ENCODE measurements around the gene KNG1.
"Not testable (repeated sequence)": the region's sequence is repeated elsewhere in the genome, so short reads cannot be mapped to it uniquely, and the experiment has no call there.

Gene KNG1

DNA sequence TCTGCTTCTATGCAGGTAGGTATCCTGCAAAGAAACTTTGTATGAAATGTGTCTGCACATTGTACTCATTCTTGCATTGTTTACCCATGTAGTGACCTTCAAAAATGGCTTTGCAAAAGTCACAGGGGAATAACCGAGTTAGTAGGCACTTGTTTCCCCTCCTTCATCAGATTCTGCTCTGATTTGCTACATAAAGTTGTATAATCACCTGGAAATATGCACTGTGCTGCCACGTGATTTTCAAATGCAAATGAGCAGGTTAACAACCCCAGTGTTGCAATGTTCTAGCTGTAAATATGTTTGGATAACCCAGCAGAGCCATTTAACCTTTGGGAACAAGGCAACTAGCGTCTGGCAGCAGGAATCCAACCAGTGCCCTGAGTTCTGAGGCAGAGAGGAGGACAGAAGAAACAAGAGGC lies at the start of gene KNG1:
KNG1 (plus strand) TSS at position 321 of the 419 bp plus-strand sequence. CDS start 184 bp downstream, outside the sequence.
- DNase-seq, result no peak

DNA sequence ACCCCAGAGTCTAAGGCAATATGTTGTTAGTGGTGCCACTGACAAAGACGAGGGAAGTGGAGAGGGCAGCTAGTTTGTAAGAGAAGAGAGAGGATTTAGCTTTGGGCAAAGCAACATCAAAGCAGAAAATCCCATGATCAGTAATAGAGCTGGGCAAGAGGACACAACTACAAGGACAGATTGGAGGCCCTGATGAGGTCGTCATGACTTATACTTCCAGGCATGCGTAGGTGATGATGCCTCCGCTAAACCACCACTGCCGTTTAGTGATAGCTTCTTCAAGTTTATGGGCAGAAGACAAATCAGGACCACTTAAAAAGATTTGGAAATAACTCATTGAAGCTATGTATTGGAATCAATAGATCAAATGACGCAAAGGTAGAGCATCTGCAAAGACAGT lies 48.7 kb upstream of the KNG1 start:
- no peak for DNase-seq

DNA sequence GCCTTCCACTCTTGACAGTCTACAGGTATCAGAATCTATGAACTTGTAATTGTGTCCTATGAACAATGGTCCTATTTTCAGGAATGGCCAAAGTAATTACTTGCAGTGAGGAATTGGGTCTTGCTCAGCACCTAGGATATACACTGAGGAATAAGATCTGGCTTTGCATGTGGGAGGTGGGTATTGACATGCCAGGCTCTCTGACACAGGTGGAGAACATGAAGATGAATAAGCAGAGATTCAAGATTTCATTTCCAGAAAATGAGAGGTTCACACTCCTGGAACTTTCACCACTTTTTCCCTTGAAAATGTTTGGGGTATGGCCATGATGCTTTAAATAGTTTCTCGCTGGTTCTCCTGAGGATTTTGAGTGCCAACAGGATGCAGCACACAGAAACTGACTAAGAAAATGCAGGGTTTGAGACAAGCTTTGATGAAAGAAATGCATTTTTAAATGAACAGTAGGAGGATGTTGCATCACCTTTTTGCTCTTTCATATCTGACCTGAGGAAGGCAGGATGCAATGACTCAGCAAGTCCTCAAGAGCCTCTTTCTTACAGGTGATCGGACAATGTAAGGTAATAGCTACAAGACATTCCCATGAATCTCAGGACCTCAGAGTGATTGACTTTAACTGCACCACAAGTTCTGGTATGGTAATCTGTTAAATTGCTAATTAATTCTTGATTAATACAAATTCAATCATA lies 47.6 kb upstream of the KNG1 start:
- no peak for DNase-seq

DNA sequence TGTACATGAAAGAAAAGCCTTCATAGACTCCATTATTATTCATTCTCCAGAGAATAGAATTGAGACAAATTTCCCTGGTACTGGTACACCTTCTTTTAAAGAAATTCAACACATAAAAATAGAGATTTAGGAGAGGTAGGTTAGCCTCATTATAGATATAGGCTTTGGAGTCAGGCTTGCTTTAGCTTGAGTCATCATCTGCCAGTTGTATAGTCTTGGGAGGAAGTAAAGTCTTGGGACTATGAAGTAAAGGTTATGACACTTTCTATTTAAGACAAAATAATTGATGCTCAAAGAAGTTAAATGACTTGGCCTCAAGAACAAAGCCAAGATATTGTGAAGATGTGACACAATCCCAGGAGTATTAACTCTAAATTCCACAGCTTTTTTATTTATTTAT lies 47.0 kb upstream of the KNG1 start:
- no peak for DNase-seq

DNA sequence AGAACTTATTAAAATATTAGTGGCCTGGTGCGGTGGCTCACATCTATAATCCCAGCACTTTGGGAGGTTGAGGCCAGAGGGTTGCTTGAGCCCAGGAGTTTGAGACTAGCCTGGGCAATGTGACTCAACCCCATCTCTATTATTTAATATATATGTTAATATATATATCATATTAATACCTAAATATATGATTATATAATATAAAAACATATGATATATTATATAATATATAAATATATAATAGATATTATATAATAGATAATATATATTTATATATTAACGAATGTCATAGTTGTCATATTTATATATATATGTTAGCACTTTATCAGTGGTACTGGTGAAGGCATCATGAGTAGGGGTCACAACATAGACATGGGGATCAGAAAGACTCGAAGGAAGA lies 46.1 kb upstream of the KNG1 start:
- DNase-seq, result no peak

DNA sequence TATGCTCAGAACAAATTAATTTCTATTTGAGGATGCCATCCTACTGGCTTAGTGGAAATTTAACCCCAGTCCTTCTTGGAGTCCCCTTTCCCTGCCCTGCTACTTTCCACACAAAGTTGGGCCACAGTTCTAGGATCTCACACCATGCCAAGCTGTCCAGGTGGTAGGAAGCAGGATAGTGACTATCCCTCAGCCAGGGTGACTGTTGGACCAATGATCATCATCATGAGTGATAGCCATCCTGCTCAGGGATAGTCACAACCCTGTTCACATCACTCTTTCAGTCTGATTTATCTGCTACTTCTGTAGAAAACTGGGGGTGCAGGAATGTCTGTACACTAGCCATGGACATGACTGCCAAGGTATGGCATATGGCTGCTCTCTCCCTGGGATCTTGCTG lies 38.6 kb upstream of the KNG1 start:
- DNase-seq, result no peak

DNA sequence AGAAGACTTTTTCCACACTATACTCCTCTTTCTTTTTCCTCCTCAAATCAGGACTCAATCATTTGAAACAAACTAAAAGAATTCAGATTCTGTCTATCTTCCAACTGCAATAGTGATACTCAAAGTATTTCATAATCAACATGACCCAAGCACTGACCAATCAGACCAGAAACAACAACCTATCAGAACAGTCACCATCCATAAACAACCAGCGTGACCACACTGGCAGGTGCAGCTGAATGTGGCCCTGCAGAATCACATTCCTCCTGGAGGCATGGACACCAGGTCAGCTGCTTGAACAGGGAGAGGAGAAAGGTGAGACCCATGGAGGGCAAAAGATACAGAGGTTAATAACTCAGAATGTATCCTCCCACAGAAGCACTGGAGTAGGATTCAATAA lies 38.0 kb upstream of the KNG1 start:
- DNase-seq, result no peak

DNA sequence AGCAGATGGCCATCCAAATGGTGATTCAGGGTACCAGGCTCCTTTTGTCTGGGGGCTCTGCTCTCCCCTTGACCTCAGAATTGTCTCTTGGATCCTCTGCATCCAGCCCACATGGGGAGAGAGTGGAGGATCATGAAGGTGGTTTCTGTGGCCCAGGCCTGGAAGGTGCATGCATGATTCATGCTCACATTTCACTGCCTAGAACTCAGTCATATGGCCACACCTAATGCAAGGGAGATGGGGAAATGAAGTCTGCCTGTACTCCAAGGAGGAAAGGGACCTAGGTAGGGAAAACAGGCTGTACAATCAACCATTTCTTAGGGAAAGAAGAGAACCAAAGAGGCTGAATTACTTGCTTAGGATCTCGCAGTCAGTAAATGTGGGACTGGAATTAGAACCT lies 36.3 kb upstream of the KNG1 start:
- no peak for DNase-seq

DNA sequence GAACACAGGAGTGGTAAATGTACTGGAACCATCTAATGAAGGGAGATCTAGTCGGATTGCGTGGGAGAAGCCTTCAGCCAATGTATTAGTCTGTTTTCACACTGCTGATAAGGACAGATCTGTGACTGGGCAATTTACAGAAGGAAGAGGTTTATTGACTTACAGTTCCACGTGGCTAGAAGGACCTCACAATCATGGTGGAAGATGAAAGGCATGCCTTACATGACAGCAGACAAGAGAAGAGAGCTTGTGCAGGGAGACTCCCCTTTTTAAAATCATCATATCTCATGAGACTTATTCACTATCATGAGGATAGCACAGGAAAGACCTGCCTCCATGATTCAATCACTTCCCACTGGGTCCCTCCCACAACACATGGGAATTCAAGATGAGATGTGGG lies 34.3 kb upstream of the KNG1 start:
- DNase-seq, result no peak

DNA sequence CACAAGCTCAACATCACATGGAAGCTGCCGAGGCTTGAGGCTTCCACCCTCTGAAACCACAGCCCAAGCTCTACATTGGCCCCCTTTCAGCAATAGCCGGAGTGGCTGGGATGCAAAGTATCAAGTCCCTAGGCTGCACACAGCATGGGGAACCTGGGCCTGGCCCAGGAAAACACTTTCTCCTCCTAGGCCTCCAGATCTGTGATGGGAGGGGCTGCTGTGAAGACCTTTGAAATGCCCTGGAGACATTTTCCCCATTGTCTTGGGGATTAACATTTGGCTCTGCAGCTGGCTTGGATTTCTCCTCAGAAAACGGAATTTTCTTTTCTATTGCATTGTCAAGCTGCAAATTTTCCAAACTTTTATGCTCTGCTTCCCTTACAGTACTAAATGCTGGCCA lies 33.2 kb upstream of the KNG1 start:
- DNase-seq, result no peak

DNA sequence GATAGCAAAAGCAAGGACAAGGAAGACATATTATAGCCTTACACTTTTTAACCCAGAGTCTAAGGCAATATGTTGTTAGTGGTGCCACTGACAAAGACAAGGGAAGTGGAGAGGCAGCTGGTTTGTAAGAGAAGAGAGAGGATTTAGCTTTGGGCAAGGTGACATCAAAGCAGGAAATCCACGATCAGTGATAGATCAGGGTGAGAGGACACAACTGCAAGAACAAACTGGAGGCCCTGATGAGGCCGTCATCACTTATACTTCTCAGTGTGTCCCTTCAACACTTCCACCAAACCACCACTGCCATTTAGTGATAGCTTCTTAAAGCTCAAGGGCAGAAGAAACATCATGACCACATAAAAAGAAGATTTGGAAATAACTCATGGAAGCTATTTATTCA lies 30.7 kb upstream of the KNG1 start:
- not testable (repeated sequence) for DNase-seq

DNA sequence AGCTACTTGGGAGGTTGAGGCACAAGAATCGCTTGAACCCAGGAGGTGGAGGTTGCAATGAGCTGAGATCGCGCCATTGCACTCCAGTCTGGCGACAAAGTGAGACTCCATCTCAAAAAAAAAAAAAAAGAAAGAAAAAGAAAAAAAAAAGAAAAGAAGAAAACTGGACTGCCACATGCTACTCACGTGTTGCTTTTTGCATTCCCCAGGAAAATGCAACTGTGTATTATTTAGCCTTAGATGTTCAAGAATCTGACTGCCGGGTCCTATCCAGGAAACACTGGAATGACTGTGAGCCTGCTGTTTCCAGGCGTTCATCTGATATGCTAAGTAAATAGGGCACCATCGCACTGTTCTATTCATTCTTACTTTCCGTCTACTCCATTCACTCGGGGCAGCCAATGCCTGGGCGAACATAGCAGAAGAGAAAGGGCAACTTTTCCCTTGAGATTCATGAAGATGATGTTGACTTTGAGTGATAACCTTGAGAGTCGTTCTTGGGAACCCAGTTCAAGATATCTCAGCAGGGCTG lies 30.0 kb upstream of the KNG1 start:
- DNase-seq, result no peak

DNA sequence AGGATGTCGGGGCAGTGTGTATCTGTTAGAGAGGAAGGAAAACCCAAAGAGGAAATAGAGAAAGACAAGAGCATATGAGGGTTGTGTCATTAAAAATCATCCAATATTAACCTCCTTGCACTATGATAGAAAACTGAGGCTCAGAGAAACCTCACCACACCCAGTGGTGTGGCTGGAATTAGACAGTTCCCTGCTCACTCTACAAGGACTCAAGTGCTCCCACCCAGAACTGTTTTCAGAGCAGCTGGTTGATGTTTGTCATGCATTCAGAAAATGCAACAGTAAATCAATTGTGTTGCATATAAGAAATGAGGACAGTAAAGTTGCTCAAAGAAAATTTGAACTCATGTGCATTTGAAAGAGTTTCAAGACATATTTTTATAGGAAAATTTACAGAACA lies 26.9 kb upstream of the KNG1 start:
- not testable (repeated sequence) for DNase-seq

DNA sequence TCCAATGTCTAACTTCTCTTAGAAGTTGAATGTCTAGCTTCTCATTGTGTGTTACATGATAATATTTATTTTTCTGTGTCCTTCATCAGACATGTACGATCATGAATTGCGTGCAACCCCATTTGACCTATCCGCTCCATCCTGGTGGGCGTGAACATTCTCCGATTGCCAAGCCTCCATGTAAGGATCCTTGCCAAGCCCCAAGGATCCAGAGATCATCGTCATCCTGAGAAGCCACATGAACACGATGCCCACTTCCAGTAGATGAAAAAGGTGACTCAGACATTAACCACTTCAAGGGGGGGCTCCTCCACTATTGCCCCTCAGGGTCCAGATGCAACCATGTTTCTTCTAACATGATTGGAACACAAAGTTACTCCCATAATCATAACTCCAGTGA lies 25.5 kb upstream of the KNG1 start:
- no peak for DNase-seq

DNA sequence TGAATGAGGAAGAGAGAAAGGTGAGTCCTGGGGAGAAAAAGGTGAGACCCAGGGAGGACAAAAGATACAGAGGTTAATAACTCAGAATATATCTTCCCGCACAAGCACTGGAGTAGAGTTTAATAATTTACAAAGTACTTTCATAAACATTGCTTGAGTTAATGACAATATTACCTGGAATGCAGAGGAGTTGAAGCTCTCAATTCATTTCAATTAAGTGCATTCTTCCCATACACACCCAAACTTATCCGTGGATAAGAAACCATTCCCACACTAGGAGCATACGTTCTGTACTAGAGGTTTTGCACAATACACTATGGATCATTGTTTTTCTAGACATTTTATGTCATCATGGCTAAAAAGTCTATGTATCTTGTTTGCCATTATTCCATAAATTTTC lies 23.3 kb upstream of the KNG1 start:
- DNase-seq, result no peak

DNA sequence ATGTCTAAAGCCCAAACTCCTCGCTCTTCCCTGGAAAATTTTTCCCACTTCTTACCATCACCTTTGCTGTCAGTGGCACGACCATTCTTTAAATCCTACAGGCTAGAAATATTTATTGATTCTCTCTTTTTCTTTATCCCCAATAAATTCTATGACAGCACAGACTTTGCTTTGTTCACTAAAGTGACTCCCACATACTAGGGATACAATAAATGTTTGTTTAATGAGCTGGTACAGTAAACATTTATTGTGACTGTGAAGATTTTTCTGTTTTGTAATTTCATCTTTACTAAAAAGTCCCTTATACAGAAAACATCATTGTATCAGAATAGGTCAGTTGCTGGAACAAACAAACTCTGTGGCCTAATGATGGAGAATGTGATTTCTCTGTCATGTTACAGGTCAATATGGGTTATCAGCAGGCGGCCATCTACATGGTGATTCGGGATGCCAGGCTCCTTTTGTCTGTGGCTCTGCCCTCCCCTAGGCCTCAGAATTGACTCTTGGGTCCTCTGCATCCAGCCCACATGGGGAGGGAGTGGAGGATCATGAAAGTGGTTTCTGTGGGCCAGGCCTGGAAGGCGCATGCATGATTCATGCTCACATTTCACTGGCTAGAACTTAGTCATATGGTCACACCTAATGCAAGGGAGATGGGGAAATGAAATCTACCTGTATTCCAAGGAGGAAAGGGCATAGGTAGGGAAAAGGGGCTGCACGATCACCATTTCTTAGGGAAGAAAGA lies 22.7 kb upstream of the KNG1 start:
- DNase-seq, result no peak

DNA sequence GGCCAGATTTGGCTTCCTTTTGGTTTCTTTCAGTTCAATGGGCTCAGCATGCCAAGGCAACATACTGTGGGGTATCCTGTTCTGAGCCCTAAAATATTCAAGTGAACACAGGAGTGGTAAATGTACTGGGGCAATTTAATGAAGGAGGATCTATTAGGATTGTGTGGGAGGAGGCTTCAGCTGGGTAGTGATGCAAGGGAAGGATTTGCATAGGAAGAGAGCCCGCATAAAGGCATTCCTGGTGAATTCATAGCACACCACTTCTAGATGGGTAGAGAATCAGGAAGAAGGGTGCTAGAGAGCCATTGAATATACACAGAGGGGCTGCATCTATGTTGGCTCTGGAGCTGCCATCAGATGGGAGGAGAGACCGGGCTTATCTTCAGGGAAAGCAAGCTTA lies 20.6 kb upstream of the KNG1 start:
- DNase-seq, result no peak

DNA sequence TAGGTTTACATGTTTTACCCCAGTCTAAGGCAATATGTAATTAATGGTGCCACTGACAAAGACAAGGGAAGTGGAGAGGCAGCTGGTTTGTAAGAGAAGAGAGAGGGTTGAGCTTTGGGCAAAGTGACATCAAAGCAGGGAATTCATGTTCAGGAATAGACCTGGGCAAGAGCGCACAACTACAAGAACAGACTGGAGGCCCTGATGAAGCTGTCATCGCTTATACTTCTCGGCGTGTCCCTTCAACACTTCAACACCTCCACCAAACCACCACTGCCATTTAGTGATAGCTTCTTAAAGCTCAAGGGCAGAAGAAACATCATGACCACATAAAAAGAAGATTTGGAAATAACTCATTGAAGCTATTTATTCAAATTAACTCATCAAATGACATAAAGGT lies 19.6 kb upstream of the KNG1 start:
- DNase-seq, result no peak

DNA sequence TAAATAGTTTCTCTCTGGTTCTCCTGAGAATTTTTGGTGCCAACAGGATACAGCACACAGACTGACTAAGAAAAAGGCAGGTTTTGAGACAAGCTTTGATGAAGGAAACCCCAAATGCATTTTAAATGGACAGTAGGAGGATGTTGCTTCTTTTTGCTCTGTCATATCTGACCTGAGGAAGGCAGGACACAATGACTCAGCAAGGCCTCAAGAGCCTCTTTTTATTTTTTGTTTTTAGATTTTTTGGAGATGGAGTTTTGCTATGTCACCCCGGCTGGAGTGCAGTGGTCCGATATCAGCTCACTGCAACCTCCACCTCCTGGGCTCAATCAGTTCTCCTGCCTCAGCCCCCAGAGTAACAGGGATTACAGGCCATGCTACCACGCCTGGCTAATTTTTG lies 16.9 kb upstream of the KNG1 start:
- no peak for DNase-seq

DNA sequence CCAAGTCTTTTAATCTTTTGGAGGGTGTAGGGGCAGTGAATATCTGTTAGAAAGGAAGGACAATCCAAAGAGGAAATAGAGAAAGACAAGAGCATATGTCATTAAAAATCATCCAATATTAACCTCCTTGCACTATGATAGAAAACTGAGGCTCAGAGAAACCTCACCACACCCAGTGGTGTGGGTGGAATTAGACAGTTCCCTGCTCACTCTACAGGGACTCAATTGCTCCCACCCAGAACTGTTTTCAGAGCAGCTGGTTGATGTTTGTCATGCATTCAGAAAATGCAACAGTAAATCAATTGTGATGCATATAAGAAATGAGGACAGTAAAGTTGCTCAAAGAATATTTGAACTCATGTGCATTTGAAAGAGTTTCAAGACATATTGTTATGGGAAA lies 14.7 kb upstream of the KNG1 start:
- DNase-seq, result not testable (repeated sequence)

DNA sequence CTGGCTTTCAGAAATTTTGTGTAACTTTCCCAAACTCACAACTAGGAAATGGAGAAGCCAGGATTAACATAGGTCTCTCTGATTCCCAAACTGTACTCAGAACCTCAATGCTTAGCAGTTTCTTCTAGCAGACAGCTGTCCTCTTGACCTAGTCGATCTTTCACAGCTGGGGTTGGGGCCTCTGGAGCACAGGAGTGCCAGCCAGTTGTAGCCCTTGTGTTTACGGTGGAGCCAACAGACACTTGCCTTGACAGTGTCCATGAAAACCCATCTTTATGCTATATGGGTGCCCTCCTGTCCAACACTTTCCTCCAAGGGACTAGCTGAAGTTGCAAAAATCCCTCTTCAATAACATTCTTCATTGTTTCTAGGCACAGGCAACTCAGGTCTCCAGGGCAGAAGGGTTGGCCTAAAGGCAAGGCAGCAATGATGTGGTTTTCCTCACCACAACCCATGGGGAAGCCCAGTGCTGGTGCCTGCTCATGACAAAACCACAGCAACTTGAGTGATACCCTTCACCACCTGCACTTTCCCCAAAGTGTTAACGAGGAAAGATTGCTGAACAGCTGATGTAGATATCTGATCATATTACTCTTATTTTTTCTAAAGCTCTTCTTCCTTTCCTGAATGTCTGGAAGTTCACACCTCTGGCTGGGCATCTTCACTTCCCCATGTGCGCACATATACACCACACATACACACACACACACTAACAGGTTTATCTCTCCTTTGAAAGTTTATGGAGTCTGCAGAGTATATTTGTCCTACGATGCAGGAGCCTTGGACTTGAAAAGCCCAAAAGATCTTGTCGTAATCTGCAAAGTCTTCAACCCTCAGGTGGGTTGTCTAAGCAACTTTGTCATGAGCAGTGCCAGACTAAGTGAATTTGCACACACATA lies 11.0 kb upstream of the KNG1 start:
- DNase-seq, result no peak

DNA sequence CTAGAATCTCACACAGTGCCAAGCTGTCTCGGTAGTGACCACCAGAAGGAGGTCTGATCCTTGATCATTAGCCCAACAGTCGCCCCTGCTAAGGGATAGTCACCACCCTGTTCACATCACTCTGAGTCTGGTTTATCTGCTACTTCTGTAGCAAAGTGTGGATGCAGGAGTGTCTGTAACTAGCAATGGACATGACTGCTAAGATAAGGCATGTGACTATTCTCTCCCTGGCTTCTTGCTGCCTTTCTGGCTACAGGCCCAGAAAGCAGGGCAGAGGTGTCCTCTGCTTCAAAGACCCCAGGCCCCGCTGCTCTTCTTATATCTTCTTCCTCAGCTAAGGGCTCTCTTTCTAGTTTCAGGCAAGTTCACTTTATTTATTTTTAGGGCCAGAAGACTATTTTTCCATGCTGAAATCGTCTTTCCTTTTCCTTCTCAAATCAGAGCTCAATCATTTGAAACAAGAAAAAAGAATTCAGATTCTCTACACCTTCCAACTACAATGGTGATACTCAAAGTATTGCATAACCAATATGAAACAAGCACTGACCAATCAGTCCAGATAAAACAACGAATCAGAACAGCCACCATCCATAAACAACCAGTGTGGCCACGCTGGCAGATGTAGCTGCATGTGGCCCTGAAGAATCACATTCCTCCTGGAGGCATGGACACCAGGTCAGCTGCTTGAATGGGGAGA lies 8.0 kb upstream of the KNG1 start:
- DNase-seq, result no peak

DNA sequence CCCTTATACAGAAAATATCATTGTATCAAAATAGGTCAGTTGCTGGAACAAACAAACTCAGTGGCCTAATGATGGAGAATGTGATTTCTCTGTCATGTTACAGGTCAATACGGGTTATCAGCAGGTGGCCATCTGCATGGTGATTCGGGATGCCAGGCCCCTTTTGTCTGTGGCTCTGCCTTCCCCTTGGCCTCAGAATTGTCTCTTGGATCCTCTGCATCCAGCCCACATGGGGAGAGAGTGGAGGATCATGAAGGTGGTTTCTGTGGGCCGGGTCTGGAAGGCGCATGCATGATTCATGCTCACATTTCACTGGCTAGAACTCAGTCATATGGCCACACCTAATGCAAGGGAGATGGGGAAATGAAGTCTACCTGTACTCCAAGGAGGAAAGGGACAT lies 6.5 kb upstream of the KNG1 start:
- DNase-seq, result not testable (repeated sequence)
